ENCODE results near the gene AKR1B1.

Gene AKR1B1

DNA sequence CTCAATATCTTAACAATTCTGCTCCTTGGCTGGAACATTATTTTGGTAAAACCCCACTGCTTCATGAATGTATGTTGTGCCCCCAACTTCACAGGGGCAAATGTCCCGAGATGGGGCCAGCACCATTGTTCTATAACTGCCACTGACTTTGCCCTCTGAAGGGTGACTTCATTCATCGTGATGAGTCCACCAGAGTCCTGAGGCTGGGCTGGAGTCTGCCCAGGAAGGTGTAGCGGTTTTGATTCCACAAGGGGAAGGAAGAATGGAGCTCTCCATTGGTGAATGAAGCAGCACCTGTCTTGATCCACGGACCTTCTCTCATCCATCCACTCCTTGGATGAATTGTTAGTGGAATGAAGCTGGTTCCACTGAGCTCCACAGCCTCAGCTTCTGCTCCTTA is 18.4 kb downstream of the AKR1B1 start:
- Histone ChIP-seq H3K4me1 (ENCODE audit: control insufficient read depth, insufficient read depth, low read length, poor library complexity, severe bottlenecking) (no peaks in the 10 kb centered on the region), H3K27ac (ENCODE audit: insufficient read depth, low read length, poor library complexity, severe bottlenecking) (no peak overlapping the region), H3K36me3 (ENCODE audit: control insufficient read depth, insufficient read depth, low read length) (peaks cover 39% of the 10 kb centered on the region), H3K9me3 (ENCODE audit: control insufficient read depth, low read length) (no peaks in the 10 kb centered on the region), H3K4me3 (ENCODE audit: insufficient read depth, low read depth, low read length, poor library complexity, severe bottlenecking) (no peak overlapping the region), H3K27me3 (replicated peaks; ENCODE audit: control insufficient read depth, insufficient read depth, low read length, poor library complexity, severe bottlenecking) (no peaks in the 10 kb centered on the region)
- DNase-seq = no peak

DNA sequence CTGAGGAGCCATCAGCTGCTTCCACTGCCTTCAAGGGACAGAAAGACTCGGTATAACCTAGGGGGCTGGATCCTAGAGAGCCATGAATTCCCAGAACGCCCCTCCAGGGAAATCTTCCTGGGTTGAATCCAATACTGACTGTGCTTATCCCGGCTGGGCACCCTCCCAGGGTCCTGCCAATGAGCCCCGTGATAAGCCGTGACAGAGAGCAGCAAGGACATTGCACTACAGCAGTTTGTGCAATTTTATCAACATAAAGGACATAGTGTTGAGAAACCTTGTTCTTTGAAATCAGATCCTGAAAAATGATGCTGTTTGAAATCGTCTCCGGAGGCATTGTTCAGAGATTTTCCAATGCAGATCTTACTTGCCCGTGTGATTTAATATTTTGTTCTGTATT is 18.8 kb downstream of the AKR1B1 start:
- Histone ChIP-seq H3K4me3 (ENCODE audit: insufficient read depth, low read depth, low read length, poor library complexity, severe bottlenecking) (no peak overlapping the region), H3K4me1 (ENCODE audit: control insufficient read depth, insufficient read depth, low read length, poor library complexity, severe bottlenecking) (no peaks in the 10 kb centered on the region), H3K9me3 (ENCODE audit: control insufficient read depth, low read length) (no peaks in the 10 kb centered on the region), H3K27ac (ENCODE audit: insufficient read depth, low read length, poor library complexity, severe bottlenecking) (no peak overlapping the region), H3K36me3 (ENCODE audit: control insufficient read depth, insufficient read depth, low read length) (peaks cover 35% of the 10 kb centered on the region), H3K27me3 (replicated peaks; ENCODE audit: control insufficient read depth, insufficient read depth, low read length, poor library complexity, severe bottlenecking) (no peaks in the 10 kb centered on the region)
- DNase-seq = no peak

DNA sequence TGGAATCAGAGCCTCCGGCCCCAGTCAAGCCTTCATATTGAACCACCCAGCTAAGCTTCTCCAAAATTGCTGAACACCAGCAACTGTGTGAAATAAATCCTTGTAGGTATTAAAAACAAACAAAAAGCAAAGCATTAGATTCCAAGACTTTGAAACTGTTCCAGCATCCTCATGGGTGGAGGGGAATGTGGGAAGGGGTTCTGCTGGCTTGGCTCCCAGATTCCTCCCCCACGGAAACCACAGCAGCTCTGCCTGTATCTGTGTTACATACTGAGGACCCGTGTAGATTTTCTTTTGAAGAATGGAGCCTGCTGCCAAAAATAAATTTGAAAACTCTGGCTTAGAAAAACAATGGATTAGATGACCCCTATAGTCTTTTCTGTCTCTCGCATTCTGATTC is 20.0 kb downstream of the AKR1B1 start:
- Histone ChIP-seq H3K4me3 (ENCODE audit: insufficient read depth, low read depth, low read length, poor library complexity, severe bottlenecking) (no peak overlapping the region), H3K27ac (ENCODE audit: insufficient read depth, low read length, poor library complexity, severe bottlenecking) (no peak overlapping the region), H3K9me3 (ENCODE audit: control insufficient read depth, low read length) (no peaks in the 10 kb centered on the region), H3K36me3 (ENCODE audit: control insufficient read depth, insufficient read depth, low read length) (peaks cover 24% of the 10 kb centered on the region), H3K27me3 (replicated peaks; ENCODE audit: control insufficient read depth, insufficient read depth, low read length, poor library complexity, severe bottlenecking) (no peaks in the 10 kb centered on the region), H3K4me1 (ENCODE audit: control insufficient read depth, insufficient read depth, low read length, poor library complexity, severe bottlenecking) (no peaks in the 10 kb centered on the region)
- no peak for DNase-seq

DNA sequence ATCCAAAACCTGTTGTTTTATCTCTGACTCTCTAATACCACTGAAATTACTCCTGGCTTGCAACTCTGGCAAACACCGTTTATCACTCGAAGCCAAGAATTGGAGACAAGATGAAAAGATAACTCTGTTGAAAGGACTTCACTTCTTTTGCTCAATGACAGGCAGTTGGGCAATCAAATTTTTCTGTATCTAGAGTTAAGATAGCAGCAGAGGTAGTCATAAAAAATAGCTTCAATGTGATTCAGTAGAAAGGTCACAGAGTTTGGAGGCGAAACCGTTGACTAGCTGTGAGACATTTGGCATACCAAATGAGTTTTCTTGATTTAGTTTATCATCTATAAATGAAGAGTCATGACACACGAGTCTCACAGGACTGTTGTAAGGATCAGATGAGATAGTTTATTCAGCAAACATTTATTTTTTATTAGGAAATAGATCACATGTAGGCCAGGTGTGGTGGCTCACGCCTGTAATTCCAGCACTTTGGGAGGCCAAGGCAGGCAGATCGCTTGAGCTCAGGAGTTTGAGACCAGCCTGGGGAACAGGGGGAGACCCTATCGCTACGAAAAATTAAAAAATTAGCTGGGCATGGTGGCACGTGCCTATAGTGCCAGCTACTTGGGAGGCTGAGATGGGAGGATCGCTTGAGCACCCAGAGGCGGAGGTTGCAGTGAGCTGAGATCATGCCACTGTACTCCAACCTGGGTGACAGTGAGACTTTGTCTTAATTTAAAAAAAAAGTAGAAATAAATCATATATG is 23.6 kb downstream of the AKR1B1 start:
- no peak for DNase-seq
- Histone ChIP-seq H3K36me3 (ENCODE audit: control insufficient read depth, insufficient read depth, low read length) (no peaks in the 10 kb centered on the region), H3K4me3 (ENCODE audit: insufficient read depth, low read depth, low read length, poor library complexity, severe bottlenecking) (no peak overlapping the region), H3K27ac (ENCODE audit: insufficient read depth, low read length, poor library complexity, severe bottlenecking) (no peak overlapping the region), H3K4me1 (ENCODE audit: control insufficient read depth, insufficient read depth, low read length, poor library complexity, severe bottlenecking) (peaks cover 8% of the 10 kb centered on the region), H3K9me3 (ENCODE audit: control insufficient read depth, low read length) (no peaks in the 10 kb centered on the region), H3K27me3 (replicated peaks; ENCODE audit: control insufficient read depth, insufficient read depth, low read length, poor library complexity, severe bottlenecking) (no peaks in the 10 kb centered on the region)

DNA sequence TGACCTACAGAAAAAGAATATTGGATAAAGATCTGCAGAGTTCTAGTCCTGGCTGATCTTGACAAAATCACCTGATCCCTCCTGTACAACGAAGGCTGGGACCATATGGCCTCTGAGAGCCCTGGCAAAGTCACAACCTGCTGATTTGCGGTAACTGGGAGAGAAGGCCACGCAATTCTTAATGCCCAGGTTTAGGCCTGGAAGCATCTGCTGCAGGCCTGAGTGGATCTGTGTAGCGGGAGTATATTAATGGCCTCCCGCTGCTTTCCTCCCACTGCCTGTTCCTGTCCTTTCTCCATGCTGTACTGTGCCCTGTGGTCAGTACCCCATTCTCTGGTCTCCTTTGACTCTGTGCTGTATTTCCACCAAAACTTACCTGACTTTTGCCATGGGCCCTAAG is 24.2 kb downstream of the AKR1B1 start:
- H3K4me1 ChIP-seq (ENCODE audit: control insufficient read depth, insufficient read depth, low read length, poor library complexity, severe bottlenecking) = peaks cover 8% of the 10 kb centered on the region
- no peaks in the 10 kb centered on the region for H3K36me3 ChIP-seq (ENCODE audit: control insufficient read depth, insufficient read depth, low read length)
- no peaks in the 10 kb centered on the region for H3K9me3 ChIP-seq (ENCODE audit: control insufficient read depth, low read length)
- no peak overlapping the region for H3K27ac ChIP-seq (ENCODE audit: insufficient read depth, low read length, poor library complexity, severe bottlenecking)
- DNase-seq = no peak
- no peaks in the 10 kb centered on the region for H3K27me3 ChIP-seq (replicated peaks; ENCODE audit: control insufficient read depth, insufficient read depth, low read length, poor library complexity, severe bottlenecking)
- no peak overlapping the region for H3K4me3 ChIP-seq (ENCODE audit: insufficient read depth, low read depth, low read length, poor library complexity, severe bottlenecking)

DNA sequence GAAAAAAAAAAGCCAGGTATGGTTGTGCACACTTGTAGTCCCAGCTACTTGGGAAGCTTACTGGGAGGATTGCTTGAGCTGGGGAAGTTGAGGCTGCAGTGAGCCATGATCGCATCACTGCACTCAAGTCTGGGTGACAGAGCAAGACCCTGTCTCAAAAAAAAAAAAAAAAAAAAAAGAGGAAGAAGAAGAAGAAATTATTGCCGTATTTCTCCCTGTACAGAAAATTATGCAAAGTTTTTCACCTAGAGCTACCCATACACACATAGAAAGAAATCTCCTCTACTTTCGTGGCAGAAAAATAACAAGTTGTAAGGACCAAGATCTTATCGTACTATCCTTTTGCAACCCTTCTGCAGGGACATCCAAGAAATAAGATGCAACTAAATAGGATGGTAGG is 25.5 kb downstream of the AKR1B1 start:
- Histone ChIP-seq H3K4me3 (ENCODE audit: insufficient read depth, low read depth, low read length, poor library complexity, severe bottlenecking) (no peak overlapping the region), H3K27ac (ENCODE audit: insufficient read depth, low read length, poor library complexity, severe bottlenecking) (no peak overlapping the region), H3K27me3 (replicated peaks; ENCODE audit: control insufficient read depth, insufficient read depth, low read length, poor library complexity, severe bottlenecking) (no peaks in the 10 kb centered on the region), H3K36me3 (ENCODE audit: control insufficient read depth, insufficient read depth, low read length) (no peaks in the 10 kb centered on the region), H3K9me3 (ENCODE audit: control insufficient read depth, low read length) (no peaks in the 10 kb centered on the region), H3K4me1 (ENCODE audit: control insufficient read depth, insufficient read depth, low read length, poor library complexity, severe bottlenecking) (peaks cover 8% of the 10 kb centered on the region)
- DNase-seq = no peak

DNA sequence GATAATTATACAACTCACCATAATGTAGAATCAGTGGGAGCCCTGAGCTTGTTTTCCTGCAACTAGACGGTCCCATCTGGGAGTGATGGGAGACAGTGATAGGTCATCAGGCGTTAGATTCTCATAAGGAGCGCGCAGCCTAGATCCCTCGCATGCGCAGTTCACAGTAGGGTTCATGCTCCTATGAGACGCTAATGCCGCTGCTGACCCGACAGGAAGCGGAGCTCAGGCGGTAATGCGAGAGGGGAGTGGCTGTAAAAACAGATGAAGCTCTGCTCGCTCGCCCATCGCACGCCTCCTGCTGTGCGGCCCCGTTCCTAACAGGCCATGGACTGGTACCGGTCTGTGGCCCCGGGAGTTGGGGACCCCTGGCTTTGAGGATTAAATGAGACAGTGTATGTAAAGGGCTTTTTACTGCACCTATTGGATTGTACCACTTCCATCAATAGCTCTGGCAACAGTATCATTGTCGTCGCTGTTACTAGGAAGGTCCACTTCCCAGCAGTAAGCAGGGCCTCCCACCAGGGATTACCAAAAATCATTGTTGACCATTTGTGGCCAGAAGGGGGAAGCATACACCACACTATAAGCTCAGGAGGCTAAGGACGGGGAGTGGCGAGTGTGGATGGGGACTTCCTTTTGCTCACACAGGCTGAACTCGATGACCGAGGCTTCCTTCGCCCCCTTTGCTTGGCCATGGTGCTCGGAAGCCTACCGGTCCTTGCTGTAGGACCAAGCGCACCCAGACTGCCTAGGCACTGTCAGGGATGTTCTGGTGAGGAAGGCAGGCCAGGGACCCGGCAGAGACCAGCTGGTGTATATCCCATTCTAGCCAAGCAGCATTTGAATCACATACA is 26.4 kb downstream of the AKR1B1 start:
- peak; percentile 33 to 61 (median 46) for DNase-seq
- Histone ChIP-seq H3K27ac (ENCODE audit: insufficient read depth, low read length, poor library complexity, severe bottlenecking) (peak overlapping the region; percentile 8), H3K27me3 (replicated peaks; ENCODE audit: control insufficient read depth, insufficient read depth, low read length, poor library complexity, severe bottlenecking) (no peaks in the 10 kb centered on the region), H3K36me3 (ENCODE audit: control insufficient read depth, insufficient read depth, low read length) (no peaks in the 10 kb centered on the region), H3K4me1 (ENCODE audit: control insufficient read depth, insufficient read depth, low read length, poor library complexity, severe bottlenecking) (peaks cover 8% of the 10 kb centered on the region), H3K9me3 (ENCODE audit: control insufficient read depth, low read length) (no peaks in the 10 kb centered on the region), H3K4me3 (ENCODE audit: insufficient read depth, low read depth, low read length, poor library complexity, severe bottlenecking) (peak overlapping the region; percentile 22)

DNA sequence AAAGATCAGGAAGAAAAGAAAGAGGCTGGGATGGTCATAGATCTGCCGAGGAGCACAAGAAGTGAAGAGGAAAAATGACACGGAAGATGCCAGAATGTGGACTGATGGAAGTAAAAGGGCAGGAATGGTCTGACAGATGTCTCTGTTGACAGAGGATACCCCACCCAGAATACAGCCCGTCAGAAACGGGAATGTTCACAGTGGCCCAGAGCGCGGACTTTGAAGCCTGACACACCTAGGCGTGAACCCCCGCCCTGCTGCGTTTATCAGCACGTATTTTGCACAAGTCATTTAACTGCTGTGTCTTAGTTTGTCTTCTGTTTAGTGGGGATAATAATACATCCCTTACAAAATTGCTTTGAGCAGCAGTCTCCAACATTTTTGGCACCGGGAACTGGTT is 27.1 kb downstream of the AKR1B1 start:
- Histone ChIP-seq H3K27ac (ENCODE audit: insufficient read depth, low read length, poor library complexity, severe bottlenecking) (no peak overlapping the region), H3K27me3 (replicated peaks; ENCODE audit: control insufficient read depth, insufficient read depth, low read length, poor library complexity, severe bottlenecking) (no peaks in the 10 kb centered on the region), H3K4me1 (ENCODE audit: control insufficient read depth, insufficient read depth, low read length, poor library complexity, severe bottlenecking) (peaks cover 8% of the 10 kb centered on the region), H3K4me3 (ENCODE audit: insufficient read depth, low read depth, low read length, poor library complexity, severe bottlenecking) (no peak overlapping the region), H3K9me3 (ENCODE audit: control insufficient read depth, low read length) (no peaks in the 10 kb centered on the region), H3K36me3 (ENCODE audit: control insufficient read depth, insufficient read depth, low read length) (no peaks in the 10 kb centered on the region)
- DNase-seq = no peak

DNA sequence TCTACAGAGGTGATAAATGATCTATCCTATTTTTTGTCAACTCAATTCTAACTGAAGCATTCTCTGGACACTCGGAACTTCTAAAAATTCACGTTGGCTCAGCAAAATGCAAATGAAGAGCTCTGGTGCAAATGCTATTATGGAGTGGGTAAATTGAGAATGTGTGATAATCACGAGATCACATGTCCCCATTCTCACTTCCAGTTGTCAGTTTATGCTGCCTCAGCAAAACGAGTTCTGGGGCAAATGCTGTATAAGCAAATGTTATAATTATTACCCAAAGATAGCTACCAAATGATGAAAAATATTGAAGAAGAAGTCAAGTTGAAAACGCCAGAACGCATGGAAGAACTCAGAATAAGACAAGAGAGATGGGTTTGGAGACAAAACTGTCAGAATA is 29.4 kb downstream of the AKR1B1 start:
- H3K4me3 ChIP-seq (ENCODE audit: insufficient read depth, low read depth, low read length, poor library complexity, severe bottlenecking) = no peak overlapping the region
- H3K9me3 ChIP-seq (ENCODE audit: control insufficient read depth, low read length) = no peaks in the 10 kb centered on the region
- H3K36me3 ChIP-seq (ENCODE audit: control insufficient read depth, insufficient read depth, low read length) = no peaks in the 10 kb centered on the region
- no peak overlapping the region for H3K27ac ChIP-seq (ENCODE audit: insufficient read depth, low read length, poor library complexity, severe bottlenecking)
- DNase-seq = no peak
- no peaks in the 10 kb centered on the region for H3K27me3 ChIP-seq (replicated peaks; ENCODE audit: control insufficient read depth, insufficient read depth, low read length, poor library complexity, severe bottlenecking)
- H3K4me1 ChIP-seq (ENCODE audit: control insufficient read depth, insufficient read depth, low read length, poor library complexity, severe bottlenecking) = peaks cover 8% of the 10 kb centered on the region

DNA sequence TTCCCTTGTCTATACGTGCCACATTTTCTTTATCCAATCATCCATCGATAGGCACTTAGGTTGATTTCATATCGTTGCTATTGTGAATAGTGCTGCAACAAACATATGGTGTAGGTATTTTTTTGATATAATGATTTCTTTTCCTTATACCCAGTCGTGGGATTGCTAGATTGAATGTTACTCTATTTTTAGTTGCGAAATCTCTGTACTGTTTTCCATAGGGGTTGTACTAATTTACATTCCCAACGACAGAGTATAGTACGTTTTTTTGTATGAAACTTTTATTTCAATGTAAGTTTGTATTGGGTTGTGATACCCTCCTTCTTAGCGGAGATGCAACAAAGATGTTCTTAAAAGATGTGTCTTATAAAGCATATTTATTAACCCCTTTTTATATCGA is 30.0 kb downstream of the AKR1B1 start:
- H3K27me3 ChIP-seq (replicated peaks; ENCODE audit: control insufficient read depth, insufficient read depth, low read length, poor library complexity, severe bottlenecking) = no peaks in the 10 kb centered on the region
- DNase-seq = no peak
- H3K36me3 ChIP-seq (ENCODE audit: control insufficient read depth, insufficient read depth, low read length) = no peaks in the 10 kb centered on the region
- peaks cover 8% of the 10 kb centered on the region for H3K4me1 ChIP-seq (ENCODE audit: control insufficient read depth, insufficient read depth, low read length, poor library complexity, severe bottlenecking)
- H3K9me3 ChIP-seq (ENCODE audit: control insufficient read depth, low read length) = no peaks in the 10 kb centered on the region
- H3K4me3 ChIP-seq (ENCODE audit: insufficient read depth, low read depth, low read length, poor library complexity, severe bottlenecking) = no peak overlapping the region
- H3K27ac ChIP-seq (ENCODE audit: insufficient read depth, low read length, poor library complexity, severe bottlenecking) = no peak overlapping the region
